OCI-LY7 (cell line): ENCODE measurements around the gene MEF2A. TPM values are rescaled to one million over a fixed set of nuclear protein-coding genes. Genes with fewer than 3 reads are reported as not detected.

Experiments used
- BruUV-seq: library from RNA; stranded (reverse); fragments of 400-500 nt; replicated peaks from 2 replicates; lab custom pipeline; 2021; lab: Mats Ljungman, UMichigan
- CTCF ChIA-PET: fragments of 300-600 bp; sonication (Branson Sonifier 250); formaldehyde crosslinking; loops from one replicate; lab custom pipeline; 2022; ENCODE audit warnings: antibody characterized with exemption; ENCODE audit not compliant: unreplicated experiment; lab: Charles Lee
- POLR2A ChIA-PET: fragments of 300-600 bp; sonication (Branson Sonifier 250); formaldehyde crosslinking; loops from one replicate; lab custom pipeline; 2022; ENCODE audit warnings: antibody characterized with exemption; lab: Charles Lee
- DNase-seq: peaks from one replicate; pipeline ENCODE4 v3.0.0-alpha.2; 2015; ENCODE audit warnings: low spot score
- H2AFZ ChIP-seq: fragments of 200-600 bp; sonication (generic), shearing (Covaris generic); 2 replicates; pipeline ENCODE4 v1.6.1; 2014; ENCODE audit warnings: mild to moderate bottlenecking, antibody characterized with exemption, low read length, moderate library complexity
- H3K27ac ChIP-seq: fragments of 200-600 bp; sonication (generic); 2 replicates; pipeline ENCODE4 v1.5.1; 2014; ENCODE audit warnings: mixed run types, low read depth, mild to moderate bottlenecking, moderate library complexity, low read length, inconsistent platforms; ENCODE audit not compliant: poor library complexity, severe bottlenecking
- H3K36me3 ChIP-seq: fragments of 200-600 bp; sonication (generic); 2 replicates; pipeline ENCODE4 v1.6.1; 2014; ENCODE audit warnings: mild to moderate bottlenecking, antibody characterized with exemption, low read length, moderate library complexity, mixed read lengths; ENCODE audit not compliant: insufficient read depth
- H3K4me1 ChIP-seq: fragments of 200-600 bp; sonication (generic); 2 replicates; pipeline ENCODE4 v1.5.1; 2014; ENCODE audit warnings: mild to moderate bottlenecking, low read length; ENCODE audit not compliant: insufficient read depth, poor library complexity, severe bottlenecking
- H3K4me2 ChIP-seq: fragments of 200-600 bp; sonication (generic); 2 replicates; pipeline ENCODE4 v1.6.1; 2014; ENCODE audit warnings: mild to moderate bottlenecking, low read length
- H3K4me3 ChIP-seq: fragments of 200-600 bp; sonication (generic); 2 replicates; pipeline ENCODE4 v1.5.1; 2014; ENCODE audit warnings: mild to moderate bottlenecking, low read depth, low read length; ENCODE audit not compliant: poor library complexity, severe bottlenecking
- H3K79me2 ChIP-seq: fragments of 200-600 bp; sonication (generic); 2 replicates; pipeline ENCODE4 v1.6.1; 2016; ENCODE audit warnings: low read depth, mild to moderate bottlenecking, low read length, moderate library complexity, mixed read lengths; ENCODE audit not compliant: insufficient read depth
- H3K9me2 ChIP-seq: fragments of 200-600 bp; sonication (generic); 2 replicates; pipeline ENCODE4 v1.6.1; 2016; ENCODE audit warnings: mild to moderate bottlenecking, low read length, mixed read lengths; ENCODE audit not compliant: insufficient read depth
- H3K9me3 ChIP-seq: fragments of 200-600 bp; sonication (generic); 2 replicates; pipeline ENCODE4 v1.6.1; 2014; ENCODE audit warnings: mild to moderate bottlenecking, mixed run types, low read length, mixed read lengths
- H4K20me1 ChIP-seq: fragments of 200-600 bp; sonication (generic); 2 replicates; pipeline ENCODE4 v1.6.1; 2014; ENCODE audit warnings: mild to moderate bottlenecking, antibody characterized with exemption, low read length, moderate library complexity, mixed read lengths; ENCODE audit not compliant: insufficient read depth
- EZH2phosphoT487 ChIP-seq: fragments of 200-600 bp; sonication (generic); IDR thresholded peaks from 2 replicates; pipeline ENCODE4 v1.6.1; 2018; ENCODE audit warnings: low read depth, borderline replicate concordance, mild to moderate bottlenecking, mixed run types, antibody characterized with exemption, low read length, moderate library complexity, mixed read lengths
- intact Hi-C: fragments of 100-400 bp; cut with micrococcal nuclease; formaldehyde crosslinking; loops from one replicate; pipeline ENCODE4 v1.10.0; 2022; ENCODE audit not compliant: unreplicated experiment
- total RNA-seq, 2 experiments: library from RNA; depleted of rRNA in 1 of 2; stranded (reverse); fragments of >200 nt in 1 of 2; shearing (Covaris generic) in 1 of 2; gene quantifications; 2 replicates each; pipeline ENCODE4 v1.2.3, GENCODE V29; 2014 to 2022
- TF ChIP-seq, protein P1 (sequence below): fragments of 200-600 bp; sonication (generic); conservative IDR thresholded peaks from 2 replicates; pipeline ENCODE4 v1.5.1; 2014; ENCODE audit warnings: mild to moderate bottlenecking, antibody characterized with exemption, low read length, moderate library complexity, mixed read lengths

MEF2A gene
- total RNA-seq, 2 experiments from 2014 or later = 28.0 to 38.2 TPM

- no peaks in the 10 kb centered on the region for H4K20me1 ChIP-seq
- peak overlapping the region; percentile 46 for H3K27ac ChIP-seq
- H3K4me1 ChIP-seq = peaks cover 29% of the 10 kb centered on the region
- H3K36me3 ChIP-seq = peaks cover 28% of the 10 kb centered on the region
- H3K4me2 ChIP-seq = peak overlapping the region; percentile 82
- ChIA-PET CTCF (no interaction called here), POLR2A (interaction anchor here (1.0 kb wide), 1 partner anchor 15 kb away, joined by 3 read pairs; no protein-coding TSS in a partner anchor)
- H2AFZ ChIP-seq = peak overlapping the region; percentile 15; the same call in 1 of the 2 replicates
- no TSS peak for BruUV-seq
- TF ChIP-seq EZH2phosphoT487 = no peak
- TF ChIP-seq, protein P1, sequence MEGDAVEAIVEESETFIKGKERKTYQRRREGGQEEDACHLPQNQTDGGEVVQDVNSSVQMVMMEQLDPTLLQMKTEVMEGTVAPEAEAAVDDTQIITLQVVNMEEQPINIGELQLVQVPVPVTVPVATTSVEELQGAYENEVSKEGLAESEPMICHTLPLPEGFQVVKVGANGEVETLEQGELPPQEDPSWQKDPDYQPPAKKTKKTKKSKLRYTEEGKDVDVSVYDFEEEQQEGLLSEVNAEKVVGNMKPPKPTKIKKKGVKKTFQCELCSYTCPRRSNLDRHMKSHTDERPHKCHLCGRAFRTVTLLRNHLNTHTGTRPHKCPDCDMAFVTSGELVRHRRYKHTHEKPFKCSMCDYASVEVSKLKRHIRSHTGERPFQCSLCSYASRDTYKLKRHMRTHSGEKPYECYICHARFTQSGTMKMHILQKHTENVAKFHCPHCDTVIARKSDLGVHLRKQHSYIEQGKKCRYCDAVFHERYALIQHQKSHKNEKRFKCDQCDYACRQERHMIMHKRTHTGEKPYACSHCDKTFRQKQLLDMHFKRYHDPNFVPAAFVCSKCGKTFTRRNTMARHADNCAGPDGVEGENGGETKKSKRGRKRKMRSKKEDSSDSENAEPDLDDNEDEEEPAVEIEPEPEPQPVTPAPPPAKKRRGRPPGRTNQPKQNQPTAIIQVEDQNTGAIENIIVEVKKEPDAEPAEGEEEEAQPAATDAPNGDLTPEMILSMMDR = no peak
- peaks cover 54% of the 10 kb centered on the region for H3K79me2 ChIP-seq
- DNase-seq = peak; percentile 77
- H3K9me3 ChIP-seq = peaks cover 1% of the 10 kb centered on the region; the same call in 1 of the 2 replicates
- H3K9me2 ChIP-seq = no peaks in the 10 kb centered on the region
- H3K4me3 ChIP-seq = peak overlapping the region; percentile 51
- intact Hi-C loops = no loop called here
These were observed 65.5 kb downstream of the MEF2A start for GRCh38 chr15:99631255-99631654.

DNA sequence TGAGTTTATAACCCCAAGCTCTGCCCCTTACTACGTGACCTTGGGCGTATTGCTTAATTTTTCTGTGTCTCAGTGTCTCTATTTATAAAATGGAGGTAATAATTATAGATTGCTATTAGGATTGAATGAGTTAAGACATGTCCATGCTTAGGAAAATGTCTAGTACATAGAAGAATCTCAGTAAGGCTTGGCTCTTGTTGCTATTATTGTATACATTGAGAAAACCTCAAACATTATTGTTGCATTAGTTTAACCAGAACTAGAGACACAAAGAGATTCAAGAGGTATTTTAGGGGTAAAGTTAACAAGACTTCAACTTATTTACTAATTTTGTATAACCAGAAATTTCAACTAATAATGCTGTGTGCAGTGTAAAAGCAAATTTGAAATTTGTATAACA is 66.7 kb downstream of the MEF2A start:
- no peak for TF ChIP-seq EZH2phosphoT487
- TF ChIP-seq, protein P1 = no peak
- Histone ChIP-seq H3K9me3 (no peaks in the 10 kb centered on the region), H3K4me3 (no peak overlapping the region), H3K4me1 (peaks cover 29% of the 10 kb centered on the region), H3K4me2 (0 out of 2 replicates have a peak overlapping the region, but pooled peaks have one; percentile 82), H3K36me3 (peaks cover 31% of the 10 kb centered on the region), H2AFZ (no peak overlapping the region), H3K79me2 (peaks cover 44% of the 10 kb centered on the region), H3K9me2 (no peaks in the 10 kb centered on the region), H4K20me1 (no peaks in the 10 kb centered on the region), H3K27ac (no peak overlapping the region)
- ChIA-PET POLR2A (no interaction called here), CTCF (no interaction called here)
- no TSS peak for BruUV-seq
- intact Hi-C loops = no loop called here
- DNase-seq = no peak

- no TSS peak for BruUV-seq
- intact Hi-C loops = no loop called here
- peaks cover 31% of the 10 kb centered on the region for H3K36me3 ChIP-seq
- no peak for TF ChIP-seq EZH2phosphoT487
- TF ChIP-seq, protein P1 = no peak
- H3K4me3 ChIP-seq = no peak overlapping the region
- ChIA-PET CTCF (no interaction called here), POLR2A (no interaction called here)
- no peak overlapping the region for H2AFZ ChIP-seq
- no peaks in the 10 kb centered on the region for H4K20me1 ChIP-seq
- H3K9me2 ChIP-seq = no peaks in the 10 kb centered on the region
- H3K4me2 ChIP-seq = no peak overlapping the region
- H3K79me2 ChIP-seq = peaks cover 34% of the 10 kb centered on the region
- no peak for DNase-seq
- peaks cover 29% of the 10 kb centered on the region for H3K4me1 ChIP-seq
- no peaks in the 10 kb centered on the region for H3K9me3 ChIP-seq
- no peak overlapping the region for H3K27ac ChIP-seq
These were observed 67.9 kb downstream of the MEF2A start for GRCh38 chr15:99633655-99634054.
